Neutrophil (primary cell): Measurements from ENCODE around the gene CFAP47.

Experiments used
- H3K27ac ChIP-seq: fragments of 200-600 bp; sonication (generic); 2 replicates; pipeline ENCODE4 v1.5.1; 2016; ENCODE audit warnings: mild to moderate bottlenecking, moderate library complexity
- H3K27me3 ChIP-seq: fragments of 200-600 bp; sonication (generic); 2 replicates; pipeline ENCODE4 v1.6.0; 2016; ENCODE audit warnings: mild to moderate bottlenecking
- H3K36me3 ChIP-seq: fragments of 200-600 bp; sonication (generic); 2 replicates; pipeline ENCODE4 v1.5.1; 2017
- H3K4me1 ChIP-seq, 2 experiments: fragments of 200-600 bp in 1 of 2; sonication (generic) in 1 of 2; 1 replicate in 1 of 2; 2 replicates in 1 of 2; pipeline versions ENCODE4 v1.5.1 to v1.6.1; 2013 to 2016; ENCODE audit warnings: low read depth in 1 of 2, low read length in 1 of 2, mild to moderate bottlenecking in 1 of 2, moderate library complexity in 1 of 2; ENCODE audit not compliant: control insufficient read depth in 1 of 2, insufficient read depth in 1 of 2
- H3K4me3 ChIP-seq, 2 experiments: fragments of 200-600 bp in 1 of 2; sonication (generic) in 1 of 2; 1 replicate in 1 of 2; 2 replicates in 1 of 2; pipeline ENCODE4 v1.5.1; 2013 to 2016; ENCODE audit warnings: low read depth in 1 of 2, low read length in 1 of 2, mild to moderate bottlenecking in 1 of 2, moderate library complexity in 1 of 2
- H3K9me3 ChIP-seq: fragments of 200-600 bp; sonication (generic); 2 replicates; pipeline ENCODE4 v1.5.1; 2016
- CTCF ChIP-seq: fragments of 200-600 bp; sonication (generic); IDR thresholded peaks from 2 replicates; pipeline ENCODE4 v1.5.1; 2016; ENCODE audit warnings: antibody characterized with exemption

The CFAP47 gene

GRCh38 chrX:36348509-36348908, 429.0 kb downstream of the CFAP47 start:
- no peaks in the 10 kb centered on the region for H3K27me3 ChIP-seq
- no peak overlapping the region for H3K27ac ChIP-seq
- no peak for TF ChIP-seq CTCF
- no peaks in the 10 kb centered on the region for H3K9me3 ChIP-seq
- no peak overlapping the region for H3K4me3 ChIP-seq
- no peaks in the 10 kb centered on the region for H3K36me3 ChIP-seq
- no peaks in the 10 kb centered on the region for H3K4me1 ChIP-seq

GRCh38 chrX:36357855-36358254, 438.3 kb downstream of the CFAP47 start:
- Histone ChIP-seq H3K36me3 (no peaks in the 10 kb centered on the region), H3K9me3 (no peaks in the 10 kb centered on the region), H3K27me3 (no peaks in the 10 kb centered on the region), H3K4me1 (no peaks in the 10 kb centered on the region), H3K4me3 (no peak overlapping the region), H3K27ac (no peak overlapping the region)
- no peak for TF ChIP-seq CTCF

GRCh38 chrX:36364262-36364661, 444.7 kb downstream of the CFAP47 start:
- H3K4me3 ChIP-seq, result no peak overlapping the region

GRCh38 chrX:36383495-36383894, 464.0 kb downstream of the CFAP47 start:
- no peak for TF ChIP-seq CTCF
- no peaks in the 10 kb centered on the region for H3K36me3 ChIP-seq
- no peak overlapping the region for H3K27ac ChIP-seq
- H3K4me1 ChIP-seq, result no peaks in the 10 kb centered on the region
- no peaks in the 10 kb centered on the region for H3K27me3 ChIP-seq
- H3K9me3 ChIP-seq, result no peaks in the 10 kb centered on the region
- no peak overlapping the region for H3K4me3 ChIP-seq

More at GRCh38 chrX:36364262-36364661, 444.7 kb downstream of the CFAP47 start:
- TF ChIP-seq CTCF, result no peak
- no peak overlapping the region for H3K27ac ChIP-seq
- no peaks in the 10 kb centered on the region for H3K36me3 ChIP-seq
- no peaks in the 10 kb centered on the region for H3K9me3 ChIP-seq
- H3K27me3 ChIP-seq, result no peaks in the 10 kb centered on the region
- H3K4me1 ChIP-seq, result no peaks in the 10 kb centered on the region

- Histone ChIP-seq H3K27me3 (no peaks in the 10 kb centered on the region), H3K9me3 (no peaks in the 10 kb centered on the region), H3K27ac (no peak overlapping the region), H3K4me1 (no peaks in the 10 kb centered on the region), H3K36me3 (no peaks in the 10 kb centered on the region), H3K4me3 (no peak overlapping the region)
- TF ChIP-seq CTCF, result no peak
Observed at GRCh38 chrX:36388901-36389300, 469.4 kb downstream of the CFAP47 start.

- Histone ChIP-seq H3K9me3 (no peaks in the 10 kb centered on the region), H3K36me3 (no peaks in the 10 kb centered on the region)
- TF ChIP-seq CTCF, result no peak
Observed at GRCh38 chrX:36401774-36402173, 482.2 kb downstream of the CFAP47 start.

More at GRCh38 chrX:36401774-36402173, 482.2 kb downstream of the CFAP47 start:
- Histone ChIP-seq H3K4me1 (no peaks in the 10 kb centered on the region), H3K4me3 (no peak overlapping the region), H3K27me3 (no peaks in the 10 kb centered on the region), H3K27ac (no peak overlapping the region)
